ENCODE measurements around the gene HMG20A.

DNA sequence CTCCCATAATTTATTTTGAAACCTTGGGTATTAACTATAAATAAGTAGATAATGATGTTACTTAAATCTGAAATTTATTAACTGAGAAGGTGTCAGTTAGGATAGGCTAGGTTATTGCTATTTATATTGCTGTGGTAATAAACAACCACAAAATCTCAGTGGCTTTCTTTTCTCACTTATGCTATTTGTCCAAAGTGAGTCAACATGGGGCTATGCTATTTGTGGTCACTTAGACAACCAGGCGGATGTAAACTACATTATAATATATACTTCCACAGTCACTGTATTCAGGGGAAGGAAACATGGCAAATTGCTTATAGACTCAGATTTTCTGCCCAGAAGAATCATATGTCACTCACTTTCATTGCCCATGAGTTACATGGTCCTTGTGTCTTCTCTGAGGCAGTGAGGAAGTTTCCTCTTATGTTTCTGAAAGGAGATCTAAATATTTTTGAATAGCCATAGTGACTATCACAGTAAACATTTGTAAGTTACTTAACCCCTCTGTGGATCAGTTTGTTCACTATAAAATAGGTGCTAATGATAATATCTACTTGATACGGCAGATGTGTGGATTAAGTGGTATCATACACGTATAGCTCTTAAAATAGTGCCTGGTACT, 19.8 kb downstream of the HMG20A start:
- TF ChIP-seq, protein P1, sequence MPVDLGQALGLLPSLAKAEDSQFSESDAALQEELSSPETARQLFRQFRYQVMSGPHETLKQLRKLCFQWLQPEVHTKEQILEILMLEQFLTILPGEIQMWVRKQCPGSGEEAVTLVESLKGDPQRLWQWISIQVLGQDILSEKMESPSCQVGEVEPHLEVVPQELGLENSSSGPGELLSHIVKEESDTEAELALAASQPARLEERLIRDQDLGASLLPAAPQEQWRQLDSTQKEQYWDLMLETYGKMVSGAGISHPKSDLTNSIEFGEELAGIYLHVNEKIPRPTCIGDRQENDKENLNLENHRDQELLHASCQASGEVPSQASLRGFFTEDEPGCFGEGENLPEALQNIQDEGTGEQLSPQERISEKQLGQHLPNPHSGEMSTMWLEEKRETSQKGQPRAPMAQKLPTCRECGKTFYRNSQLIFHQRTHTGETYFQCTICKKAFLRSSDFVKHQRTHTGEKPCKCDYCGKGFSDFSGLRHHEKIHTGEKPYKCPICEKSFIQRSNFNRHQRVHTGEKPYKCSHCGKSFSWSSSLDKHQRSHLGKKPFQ (CRISPR knock-in tag; IDR thresholded peaks at IDR 0.05; ENCODE audit: insufficient replicate concordance) = no peak
- TF ChIP-seq SIN3B (IDR thresholded peaks at IDR 0.05; ENCODE audit: low read length) (no peak), ZNF224 (CRISPR knock-in tag; IDR thresholded peaks at IDR 0.05) (no peak), HDAC1 (CRISPR knock-in tag; IDR thresholded peaks at IDR 0.05) (no peak), RFX5 (IDR thresholded peaks at IDR 0.05; ENCODE audit: low read depth, low read length) (no peak), ZNF615 (CRISPR knock-in tag; IDR thresholded peaks at IDR 0.05; ENCODE audit: borderline replicate concordance) (no peak), ZNF792 (CRISPR knock-in tag; IDR thresholded peaks at IDR 0.05) (no peak), SRSF9 (IDR thresholded peaks at IDR 0.05; ENCODE audit: borderline replicate concordance, insufficient read depth, low read depth, low read length, poor library complexity, severe bottlenecking) (no peak)
- TF ChIP-seq, protein P2, sequence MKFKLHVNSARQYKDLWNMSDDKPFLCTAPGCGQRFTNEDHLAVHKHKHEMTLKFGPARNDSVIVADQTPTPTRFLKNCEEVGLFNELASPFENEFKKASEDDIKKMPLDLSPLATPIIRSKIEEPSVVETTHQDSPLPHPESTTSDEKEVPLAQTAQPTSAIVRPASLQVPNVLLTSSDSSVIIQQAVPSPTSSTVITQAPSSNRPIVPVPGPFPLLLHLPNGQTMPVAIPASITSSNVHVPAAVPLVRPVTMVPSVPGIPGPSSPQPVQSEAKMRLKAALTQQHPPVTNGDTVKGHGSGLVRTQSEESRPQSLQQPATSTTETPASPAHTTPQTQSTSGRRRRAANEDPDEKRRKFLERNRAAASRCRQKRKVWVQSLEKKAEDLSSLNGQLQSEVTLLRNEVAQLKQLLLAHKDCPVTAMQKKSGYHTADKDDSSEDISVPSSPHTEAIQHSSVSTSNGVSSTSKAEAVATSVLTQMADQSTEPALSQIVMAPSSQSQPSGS (CRISPR knock-in tag; IDR thresholded peaks at IDR 0.05) = no peak
- TF ChIP-seq, protein P3, sequence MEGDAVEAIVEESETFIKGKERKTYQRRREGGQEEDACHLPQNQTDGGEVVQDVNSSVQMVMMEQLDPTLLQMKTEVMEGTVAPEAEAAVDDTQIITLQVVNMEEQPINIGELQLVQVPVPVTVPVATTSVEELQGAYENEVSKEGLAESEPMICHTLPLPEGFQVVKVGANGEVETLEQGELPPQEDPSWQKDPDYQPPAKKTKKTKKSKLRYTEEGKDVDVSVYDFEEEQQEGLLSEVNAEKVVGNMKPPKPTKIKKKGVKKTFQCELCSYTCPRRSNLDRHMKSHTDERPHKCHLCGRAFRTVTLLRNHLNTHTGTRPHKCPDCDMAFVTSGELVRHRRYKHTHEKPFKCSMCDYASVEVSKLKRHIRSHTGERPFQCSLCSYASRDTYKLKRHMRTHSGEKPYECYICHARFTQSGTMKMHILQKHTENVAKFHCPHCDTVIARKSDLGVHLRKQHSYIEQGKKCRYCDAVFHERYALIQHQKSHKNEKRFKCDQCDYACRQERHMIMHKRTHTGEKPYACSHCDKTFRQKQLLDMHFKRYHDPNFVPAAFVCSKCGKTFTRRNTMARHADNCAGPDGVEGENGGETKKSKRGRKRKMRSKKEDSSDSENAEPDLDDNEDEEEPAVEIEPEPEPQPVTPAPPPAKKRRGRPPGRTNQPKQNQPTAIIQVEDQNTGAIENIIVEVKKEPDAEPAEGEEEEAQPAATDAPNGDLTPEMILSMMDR (CRISPR knock-in tag; IDR thresholded peaks at IDR 0.05) = no peak
- TF ChIP-seq, protein P4, sequence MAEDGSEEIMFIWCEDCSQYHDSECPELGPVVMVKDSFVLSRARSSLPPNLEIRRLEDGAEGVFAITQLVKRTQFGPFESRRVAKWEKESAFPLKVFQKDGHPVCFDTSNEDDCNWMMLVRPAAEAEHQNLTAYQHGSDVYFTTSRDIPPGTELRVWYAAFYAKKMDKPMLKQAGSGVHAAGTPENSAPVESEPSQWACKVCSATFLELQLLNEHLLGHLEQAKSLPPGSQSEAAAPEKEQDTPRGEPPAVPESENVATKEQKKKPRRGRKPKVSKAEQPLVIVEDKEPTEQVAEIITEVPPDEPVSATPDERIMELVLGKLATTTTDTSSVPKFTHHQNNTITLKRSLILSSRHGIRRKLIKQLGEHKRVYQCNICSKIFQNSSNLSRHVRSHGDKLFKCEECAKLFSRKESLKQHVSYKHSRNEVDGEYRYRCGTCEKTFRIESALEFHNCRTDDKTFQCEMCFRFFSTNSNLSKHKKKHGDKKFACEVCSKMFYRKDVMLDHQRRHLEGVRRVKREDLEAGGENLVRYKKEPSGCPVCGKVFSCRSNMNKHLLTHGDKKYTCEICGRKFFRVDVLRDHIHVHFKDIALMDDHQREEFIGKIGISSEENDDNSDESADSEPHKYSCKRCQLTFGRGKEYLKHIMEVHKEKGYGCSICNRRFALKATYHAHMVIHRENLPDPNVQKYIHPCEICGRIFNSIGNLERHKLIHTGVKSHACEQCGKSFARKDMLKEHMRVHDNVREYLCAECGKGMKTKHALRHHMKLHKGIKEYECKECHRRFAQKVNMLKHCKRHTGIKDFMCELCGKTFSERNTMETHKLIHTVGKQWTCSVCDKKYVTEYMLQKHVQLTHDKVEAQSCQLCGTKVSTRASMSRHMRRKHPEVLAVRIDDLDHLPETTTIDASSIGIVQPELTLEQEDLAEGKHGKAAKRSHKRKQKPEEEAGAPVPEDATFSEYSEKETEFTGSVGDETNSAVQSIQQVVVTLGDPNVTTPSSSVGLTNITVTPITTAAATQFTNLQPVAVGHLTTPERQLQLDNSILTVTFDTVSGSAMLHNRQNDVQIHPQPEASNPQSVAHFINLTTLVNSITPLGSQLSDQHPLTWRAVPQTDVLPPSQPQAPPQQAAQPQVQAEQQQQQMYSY (CRISPR knock-in tag; IDR thresholded peaks at IDR 0.05) = no peak

Measured in HepG2 (cell line).